Thymus (tissue), 14 donors: ENCODE measurements around the gene PTH1R. TPM values are rescaled to one million over a fixed set of nuclear protein-coding genes. Genes with fewer than 3 reads are reported as not detected.

Experiments used
- DNase-seq, 9 donors: peaks; one replicate each; pipeline ENCODE4 v3.0.0-alpha.2; 2013; ENCODE audit warnings: low spot score in 9 of 9, low read depth in 6 of 9, missing footprints in 1 of 9
- H3K27ac ChIP-seq, 2 donors: one replicate each; pipeline ENCODE4 v1.5.1; 2013; ENCODE audit warnings: control low read depth in 1 of 2, low read depth in 1 of 2, low read length in 1 of 2, mild to moderate bottlenecking in 1 of 2, moderate library complexity in 1 of 2
- H3K27me3 ChIP-seq, 2 donors: one replicate each; pipeline ENCODE4 v1.5.1; 2013; ENCODE audit warnings: low read length in 1 of 2; ENCODE audit not compliant: control insufficient read depth in 2 of 2, insufficient read depth in 1 of 2
- H3K36me3 ChIP-seq, 2 donors: one replicate each; pipeline ENCODE4 v1.5.1; 2013; ENCODE audit warnings: low read length in 1 of 2, mild to moderate bottlenecking in 1 of 2, moderate library complexity in 1 of 2; ENCODE audit not compliant: control insufficient read depth in 2 of 2, insufficient read depth in 2 of 2
- H3K4me1 ChIP-seq, 2 donors: one replicate each; pipeline ENCODE4 v1.5.1; 2013; ENCODE audit warnings: low read length in 2 of 2; ENCODE audit not compliant: control insufficient read depth in 2 of 2, insufficient read depth in 2 of 2
- H3K4me3 ChIP-seq, 2 donors: one replicate each; pipeline ENCODE4 v1.5.1; 2013; ENCODE audit warnings: low read length in 2 of 2, control low read depth in 1 of 2, mild to moderate bottlenecking in 1 of 2
- H3K9me3 ChIP-seq, 2 donors: one replicate each; pipeline ENCODE4 v1.5.1; 2013; ENCODE audit warnings: low read length in 1 of 2, mild to moderate bottlenecking in 1 of 2; ENCODE audit not compliant: control insufficient read depth in 2 of 2, insufficient read depth in 1 of 2
- WGBS: extraction: QIAGEN DNeasy Blood & Tissue Kit; methylation state at CpG from one replicate; pipeline ENCODE4 v1.1.7; 2013; 5-methylcytosine and 5-hydroxymethylcytosine counted together
- long read RNA-seq, 10 donors: transcript quantifications; one replicate each; lab custom pipeline, GENCODE V29; 2026
- polyA plus RNA-seq: library from polyadenylated mRNA; stranded (reverse); fragments of 200-250 nt; gene quantifications from one replicate; pipeline ENCODE4 v1.2.3, GENCODE V29; 2013
- total RNA-seq: library from RNA; stranded (reverse); fragments of 120-200 nt; gene quantifications from one replicate; pipeline ENCODE4 v1.2.4, GENCODE V29; 2013
- donor health status: healthy.

The PTH1R gene
- total RNA-seq (0.80 TPM), polyA plus RNA-seq (6.9 TPM)
- long read RNA-seq, donor 1, result 0 reads
- long read RNA-seq, donor 2, result 0 reads
- long read RNA-seq, donor 3, result 0 reads
- long read RNA-seq, donor 4, result 0 reads
- long read RNA-seq, donor 5, partial matches to known transcripts, result 6 of 11 reads
- long read RNA-seq, donor 5, other reads (novel, unspliced or antisense), result 0 of 11 reads
- long read RNA-seq, donor 6, result 0 reads
- long read RNA-seq, donor 7, result 0 reads
- long read RNA-seq, donor 8, result 0 reads
- long read RNA-seq, donor 9, result 0 reads
- long read RNA-seq, donor 10, result 0 reads

- peaks cover 28 to 68% of the 10 kb centered on the region in 2 donors for H3K27me3 ChIP-seq
- H3K36me3 ChIP-seq, result no peaks in the 10 kb centered on the region
- no peak within 1 kb of the TSS for H3K4me3 ChIP-seq
- H3K4me1 ChIP-seq, result peaks cover 9 to 32% of the 10 kb centered on the region in 2 donors
- WGBS, result 87% methylated on average over 7 of the region's 7 CpGs
- no peak for DNase-seq
- H3K9me3 ChIP-seq, result peaks cover 0 to 5% of the 10 kb centered on the region in 2 donors
- H3K27ac ChIP-seq, result no peak within 1 kb of the TSS
Measured at GRCh38 chr3:46877406-46878125, at the start of gene PTH1R. PTH1R (plus strand) TSS chr3:46877721; CDS start chr3:46883560, 5,839 bp downstream.

GRCh38 chr3:46829699-46830208 lies 47.8 kb upstream of the PTH1R start:
- no peak overlapping the region for H3K4me3 ChIP-seq
- H3K4me1 ChIP-seq, result peaks cover 3 to 6% of the 10 kb centered on the region in 2 donors
- DNase-seq, result peak in 1 of 9 donors; percentile 49
- no peak overlapping the region for H3K27ac ChIP-seq
- WGBS, result 52% methylated on average over 4 of the region's 4 CpGs
- H3K36me3 ChIP-seq, result no peaks in the 10 kb centered on the region
- H3K9me3 ChIP-seq, result peaks cover 0 to 14% of the 10 kb centered on the region in 2 donors
- H3K27me3 ChIP-seq, result no peaks in the 10 kb centered on the region

- Histone ChIP-seq H3K27ac (no peak overlapping the region), H3K9me3 (peaks cover 0 to 14% of the 10 kb centered on the region in 2 donors), H3K27me3 (no peaks in the 10 kb centered on the region), H3K4me1 (peaks cover 3 to 6% of the 10 kb centered on the region in 2 donors), H3K4me3 (no peak overlapping the region), H3K36me3 (no peaks in the 10 kb centered on the region)
- 98% methylated on average over 2 of the region's 2 CpGs for WGBS
- DNase-seq, result no peak
Measured at GRCh38 chr3:46830801-46831200, 46.7 kb upstream of the PTH1R start.

GRCh38 chr3:46831316-46831715 lies 46.2 kb upstream of the PTH1R start:
- H3K27ac ChIP-seq, result no peak overlapping the region
- no peaks in the 10 kb centered on the region for H3K36me3 ChIP-seq
- DNase-seq, result no peak
- H3K27me3 ChIP-seq, result no peaks in the 10 kb centered on the region
- peaks cover 3 to 6% of the 10 kb centered on the region in 2 donors for H3K4me1 ChIP-seq
- H3K9me3 ChIP-seq, result peaks cover 0 to 14% of the 10 kb centered on the region in 2 donors
- WGBS, result 98% methylated on average over 3 of the region's 3 CpGs
- no peak overlapping the region for H3K4me3 ChIP-seq

GRCh38 chr3:46831841-46832240 lies 45.7 kb upstream of the PTH1R start:
- 51% methylated on average over 1 of the region's 1 CpG for WGBS
- no peak overlapping the region for H3K4me3 ChIP-seq
- DNase-seq, result no peak
- H3K9me3 ChIP-seq, result peaks cover 0 to 14% of the 10 kb centered on the region in 2 donors
- no peak overlapping the region for H3K27ac ChIP-seq
- H3K36me3 ChIP-seq, result no peaks in the 10 kb centered on the region
- peaks cover 3 to 6% of the 10 kb centered on the region in 2 donors for H3K4me1 ChIP-seq
- no peaks in the 10 kb centered on the region for H3K27me3 ChIP-seq

- no peak overlapping the region for H3K27ac ChIP-seq
- H3K27me3 ChIP-seq, result no peaks in the 10 kb centered on the region
- no peaks in the 10 kb centered on the region for H3K36me3 ChIP-seq
- WGBS, result 97% methylated on average over 65 of the region's 65 CpGs
- DNase-seq, result no peak
- H3K9me3 ChIP-seq, result peaks cover 0 to 18% of the 10 kb centered on the region in 2 donors
- peaks cover 3 to 6% of the 10 kb centered on the region in 2 donors for H3K4me1 ChIP-seq
- no peak overlapping the region for H3K4me3 ChIP-seq
Measured at GRCh38 chr3:46833346-46834300, 43.9 kb upstream of the PTH1R start.

- no peak for DNase-seq
- Histone ChIP-seq H3K36me3 (no peaks in the 10 kb centered on the region), H3K4me3 (no peak overlapping the region), H3K9me3 (peaks cover 0 to 18% of the 10 kb centered on the region in 2 donors), H3K27ac (no peak overlapping the region), H3K27me3 (no peaks in the 10 kb centered on the region), H3K4me1 (no peaks in the 10 kb centered on the region)
- 96% methylated on average over 12 of the region's 12 CpGs for WGBS
Measured at GRCh38 chr3:46835054-46835453, 42.5 kb upstream of the PTH1R start.

- Histone ChIP-seq H3K27me3 (no peaks in the 10 kb centered on the region), H3K27ac (no peak overlapping the region), H3K36me3 (no peaks in the 10 kb centered on the region), H3K9me3 (peaks cover 0 to 17% of the 10 kb centered on the region in 2 donors), H3K4me3 (no peak overlapping the region), H3K4me1 (no peaks in the 10 kb centered on the region)
- 98% methylated on average over 4 of the region's 4 CpGs for WGBS
- no peak for DNase-seq
Measured at GRCh38 chr3:46835491-46835890, 42.0 kb upstream of the PTH1R start.
